ENCODE data around the gene TIPIN.

GRCh38 chr15:66294932-66295235 lies 61.6 kb downstream of the TIPIN start:
- TF ChIP-seq CTCF (IDR thresholded peaks at IDR 0.05) (no peak), POLR2A (IDR thresholded peaks at IDR 0.05) (no peak)
